DOHH2 (cell line): Measurements from ENCODE around the gene KIR3DL1.

Source experiments
- CTCF ChIP-seq: fragments of 200-600 bp; sonication (generic); IDR thresholded peaks from one replicate; pipeline ENCODE4 v1.5.1; 2014; ENCODE audit warnings: antibody characterized with exemption, mild to moderate bottlenecking, low read depth, low read length; ENCODE audit not compliant: poor library complexity, severe bottlenecking
- EZH2phosphoT487 ChIP-seq: fragments of 200-600 bp; sonication (generic); IDR thresholded peaks from 2 replicates; pipeline ENCODE4 v1.6.1; 2017; ENCODE audit warnings: borderline replicate concordance, mild to moderate bottlenecking, antibody characterized with exemption, low read length, moderate library complexity, mixed read lengths

- TF ChIP-seq CTCF (no peak), EZH2phosphoT487 (no peak)
These were observed 34.7 kb downstream of the KIR3DL1 start for GRCh38 chr19:54850930-54851329.
